SK-N-MC (cell line): ENCODE results near the gene RGS19.

Source experiments
- EZH2 ChIP-seq: fragments of 200-600 bp; sonication (generic); IDR thresholded peaks from one replicate; pipeline ENCODE4 v1.6.1; 2017; ENCODE audit warnings: antibody characterized with exemption
- FOXP2 ChIP-seq: optimal IDR thresholded peaks from 2 replicates; pipeline ENCODE3; 2011; ENCODE audit warnings: mild to moderate bottlenecking, moderate library complexity; ENCODE audit not compliant: insufficient read depth; ENCODE audit errors: extremely low read length, control extremely low read depth
- POLR2AphosphoS5 ChIP-seq: IDR thresholded peaks from 2 replicates; pipeline ENCODE4 v1.6.1; 2012; ENCODE audit warnings: mild to moderate bottlenecking, low read depth, low read length, borderline replicate concordance

DNA sequence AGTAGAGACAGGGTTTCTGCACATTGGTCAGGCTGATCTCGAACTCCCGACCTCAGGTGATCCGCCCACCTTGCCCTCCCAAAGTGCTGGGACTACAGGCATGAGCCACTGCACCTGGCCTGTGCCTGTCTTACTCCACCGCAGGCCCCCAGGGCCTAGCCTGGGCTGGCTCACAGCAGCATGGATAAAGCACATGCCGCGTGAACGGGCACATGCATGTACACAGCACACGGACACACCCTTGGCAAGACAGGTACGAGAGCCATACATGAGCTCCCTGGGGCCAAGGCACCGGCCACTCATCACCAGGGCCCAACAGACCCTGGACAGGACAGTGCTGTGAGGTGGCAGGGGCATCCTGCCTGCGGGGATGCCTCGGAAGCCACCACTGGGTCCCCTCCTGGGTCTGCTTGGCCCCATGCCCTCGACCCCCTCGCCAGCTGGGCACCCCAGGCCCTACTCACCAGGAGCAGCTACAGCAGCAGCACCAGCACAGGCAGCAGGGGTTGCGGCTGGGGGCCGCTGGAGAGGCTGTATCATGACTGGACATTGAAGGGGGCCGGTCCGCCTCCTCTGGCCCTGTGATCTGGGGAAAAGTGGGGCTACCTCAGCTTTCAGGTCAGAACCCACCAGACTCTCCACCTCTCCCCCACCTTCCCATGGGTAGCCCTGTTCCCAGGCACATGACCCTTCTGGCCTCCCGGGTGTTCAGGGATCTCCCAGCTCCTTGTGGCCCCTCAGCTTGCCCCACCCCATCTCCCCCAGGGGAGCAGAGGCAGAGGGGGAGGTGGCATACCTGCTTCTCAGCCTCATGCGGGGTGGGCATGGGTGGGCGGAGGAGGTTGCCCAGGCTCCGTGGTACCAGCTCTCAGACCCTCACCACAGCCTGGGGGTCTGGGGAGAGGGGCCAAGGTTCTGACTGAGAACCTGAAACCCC lies 3.0 kb downstream of the RGS19 start:
- TF ChIP-seq EZH2 (no peak), POLR2AphosphoS5 (no peak), FOXP2 (no peak)
